ENCODE results near the gene TMEM150C.
"Not testable (repeated sequence)": the region's sequence is repeated elsewhere in the genome, so short reads cannot be mapped to it uniquely, and the experiment has no call there.

The TMEM150C gene

GRCh38 chr4:82484996-82485783, 76.6 kb downstream of the TMEM150C start:
- Mint-ChIP-seq H3K27ac (no peak overlapping the region), H3K36me3 (ENCODE audit: low read depth) (peaks cover 43% of the 10 kb centered on the region), H3K4me1 (ENCODE audit: low read depth) (no peaks in the 10 kb centered on the region), H3K4me3 (no peak overlapping the region), H3K9me3 (no peaks in the 10 kb centered on the region), H3K27me3 (no peaks in the 10 kb centered on the region)
- DNase-seq, result no peak

GRCh38 chr4:82482387-82482786, 79.4 kb downstream of the TMEM150C start:
- Mint-ChIP-seq H3K36me3 (ENCODE audit: low read depth) (peaks cover 48% of the 10 kb centered on the region), H3K4me1 (ENCODE audit: low read depth) (no peaks in the 10 kb centered on the region), H3K27me3 (no peaks in the 10 kb centered on the region), H3K9me3 (no peaks in the 10 kb centered on the region), H3K27ac (no peak overlapping the region), H3K4me3 (no peak overlapping the region)
- DNase-seq, result no peak

GRCh38 chr4:82481506-82481840, 80.3 kb downstream of the TMEM150C start:
- H3K4me1 Mint-ChIP-seq (ENCODE audit: low read depth), result no peaks in the 10 kb centered on the region
- no peak overlapping the region for H3K27ac Mint-ChIP-seq
- no peak overlapping the region for H3K4me3 Mint-ChIP-seq
- H3K9me3 Mint-ChIP-seq, result no peaks in the 10 kb centered on the region
- no peak for DNase-seq
- peaks cover 48% of the 10 kb centered on the region for H3K36me3 Mint-ChIP-seq (ENCODE audit: low read depth)
- H3K27me3 Mint-ChIP-seq, result no peaks in the 10 kb centered on the region

GRCh38 chr4:82480771-82481505, 80.8 kb downstream of the TMEM150C start:
- no peak overlapping the region for H3K4me3 Mint-ChIP-seq
- no peaks in the 10 kb centered on the region for H3K9me3 Mint-ChIP-seq
- no peaks in the 10 kb centered on the region for H3K4me1 Mint-ChIP-seq (ENCODE audit: low read depth)
- H3K27ac Mint-ChIP-seq, result no peak overlapping the region
- no peaks in the 10 kb centered on the region for H3K27me3 Mint-ChIP-seq
- H3K36me3 Mint-ChIP-seq (ENCODE audit: low read depth), result peaks cover 48% of the 10 kb centered on the region
- no peak for DNase-seq

GRCh38 chr4:82479562-82479961, 82.2 kb downstream of the TMEM150C start:
- no peaks in the 10 kb centered on the region for H3K4me1 Mint-ChIP-seq (ENCODE audit: low read depth)
- no peak overlapping the region for H3K27ac Mint-ChIP-seq
- H3K36me3 Mint-ChIP-seq (ENCODE audit: low read depth), result peaks cover 46% of the 10 kb centered on the region
- H3K4me3 Mint-ChIP-seq, result no peak overlapping the region
- no peaks in the 10 kb centered on the region for H3K9me3 Mint-ChIP-seq
- DNase-seq, result no peak
- no peaks in the 10 kb centered on the region for H3K27me3 Mint-ChIP-seq

GRCh38 chr4:82477469-82477868, 84.3 kb downstream of the TMEM150C start:
- H3K4me3 Mint-ChIP-seq; H3K9me3 Mint-ChIP-seq; H3K27ac Mint-ChIP-seq; H3K4me1 Mint-ChIP-seq (ENCODE audit: low read depth); H3K27me3 Mint-ChIP-seq; DNase-seq: not testable (repeated sequence)
- peaks cover 49% of the 10 kb centered on the region for H3K36me3 Mint-ChIP-seq (ENCODE audit: low read depth)

GRCh38 chr4:82475931-82476330, 85.9 kb downstream of the TMEM150C start:
- not testable (repeated sequence) for H3K27me3 Mint-ChIP-seq; H3K4me1 Mint-ChIP-seq (ENCODE audit: low read depth); DNase-seq; H3K27ac Mint-ChIP-seq; H3K4me3 Mint-ChIP-seq; H3K9me3 Mint-ChIP-seq
- peaks cover 39% of the 10 kb centered on the region for H3K36me3 Mint-ChIP-seq (ENCODE audit: low read depth)

GRCh38 chr4:82473621-82474164, 88.1 kb downstream of the TMEM150C start:
- no peaks in the 10 kb centered on the region for H3K27me3 Mint-ChIP-seq
- DNase-seq, result no peak
- H3K36me3 Mint-ChIP-seq (ENCODE audit: low read depth), result peaks cover 35% of the 10 kb centered on the region
- H3K4me1 Mint-ChIP-seq (ENCODE audit: low read depth), result no peaks in the 10 kb centered on the region
- no peak overlapping the region for H3K27ac Mint-ChIP-seq
- H3K4me3 Mint-ChIP-seq, result no peak overlapping the region
- no peaks in the 10 kb centered on the region for H3K9me3 Mint-ChIP-seq

- H3K4me3 Mint-ChIP-seq; H3K4me1 Mint-ChIP-seq (ENCODE audit: low read depth); DNase-seq; H3K27ac Mint-ChIP-seq; H3K27me3 Mint-ChIP-seq; H3K9me3 Mint-ChIP-seq: not testable (repeated sequence)
- peaks cover 40% of the 10 kb centered on the region for H3K36me3 Mint-ChIP-seq (ENCODE audit: low read depth)
These were observed 88.7 kb downstream of the TMEM150C start for GRCh38 chr4:82473080-82473479.

- Mint-ChIP-seq H3K4me3 (no peak overlapping the region), H3K27me3 (no peaks in the 10 kb centered on the region), H3K4me1 (ENCODE audit: low read depth) (no peaks in the 10 kb centered on the region), H3K27ac (no peak overlapping the region), H3K9me3 (no peaks in the 10 kb centered on the region), H3K36me3 (ENCODE audit: low read depth) (peaks cover 64% of the 10 kb centered on the region)
- no peak for DNase-seq
These were observed 91.9 kb downstream of the TMEM150C start for GRCh38 chr4:82469791-82470345.

- Mint-ChIP-seq H3K4me1 (ENCODE audit: low read depth) (no peaks in the 10 kb centered on the region), H3K4me3 (no peak overlapping the region), H3K9me3 (no peaks in the 10 kb centered on the region), H3K27me3 (no peaks in the 10 kb centered on the region), H3K27ac (no peak overlapping the region), H3K36me3 (ENCODE audit: low read depth) (peaks cover 71% of the 10 kb centered on the region)
- DNase-seq, result no peak
These were observed 94.3 kb downstream of the TMEM150C start for GRCh38 chr4:82467471-82467870.

GRCh38 chr4:82463221-82463620, 98.6 kb downstream of the TMEM150C start:
- H3K9me3 Mint-ChIP-seq, result no peaks in the 10 kb centered on the region
- H3K36me3 Mint-ChIP-seq (ENCODE audit: low read depth), result peaks cover 86% of the 10 kb centered on the region
- H3K27ac Mint-ChIP-seq, result no peak overlapping the region
- DNase-seq, result no peak
- peaks cover 7% of the 10 kb centered on the region for H3K4me1 Mint-ChIP-seq (ENCODE audit: low read depth)
- H3K4me3 Mint-ChIP-seq, result no peak overlapping the region
- no peaks in the 10 kb centered on the region for H3K27me3 Mint-ChIP-seq

- peak; percentile 87 for DNase-seq
- H3K27me3 Mint-ChIP-seq, result no peaks in the 10 kb centered on the region
- peaks cover 86% of the 10 kb centered on the region for H3K36me3 Mint-ChIP-seq (ENCODE audit: low read depth)
- H3K27ac Mint-ChIP-seq, result no peak overlapping the region
- no peaks in the 10 kb centered on the region for H3K9me3 Mint-ChIP-seq
- no peak overlapping the region for H3K4me3 Mint-ChIP-seq
- peaks cover 10% of the 10 kb centered on the region for H3K4me1 Mint-ChIP-seq (ENCODE audit: low read depth)
These were observed 99.4 kb downstream of the TMEM150C start for GRCh38 chr4:82462415-82462831.

- Mint-ChIP-seq H3K27me3 (no peaks in the 10 kb centered on the region), H3K4me1 (ENCODE audit: low read depth) (peaks cover 10% of the 10 kb centered on the region), H3K36me3 (ENCODE audit: low read depth) (peaks cover 87% of the 10 kb centered on the region), H3K9me3 (no peaks in the 10 kb centered on the region), H3K27ac (peak overlapping the region; percentile 51), H3K4me3 (no peak overlapping the region)
- DNase-seq, result no peak
These were observed 100.1 kb downstream of the TMEM150C start for GRCh38 chr4:82461710-82462109.

- DNase-seq, result no peak
- H3K4me1 Mint-ChIP-seq (ENCODE audit: low read depth), result peaks cover 10% of the 10 kb centered on the region
- H3K27ac Mint-ChIP-seq, result peak overlapping the region; percentile 58
- no peaks in the 10 kb centered on the region for H3K9me3 Mint-ChIP-seq
- no peak overlapping the region for H3K4me3 Mint-ChIP-seq
- H3K36me3 Mint-ChIP-seq (ENCODE audit: low read depth), result peaks cover 93% of the 10 kb centered on the region
- no peaks in the 10 kb centered on the region for H3K27me3 Mint-ChIP-seq
These were observed 103.1 kb downstream of the TMEM150C start for GRCh38 chr4:82458729-82459128.

All from activated T-cell treated with anti-CD3 and anti-CD28 coated beads, Interleukin-2, amount 50 U/mL, for 24 hours (primary cell).